T47D (cell line): Measurements from ENCODE around the gene TXLNG.
A peak's percentile ranks its signal among the peaks of the same experiment; 100 is the strongest.

Experiments
- DNase-seq, 2 experiments: peaks; one replicate each; pipeline versions ENCODE4 v3.0.0 to v3.0.0-alpha.2; 2011 to 2012; ENCODE audit warnings: low read depth in 1 of 2, low spot score in 1 of 2
- JUND ChIP-seq: IDR thresholded peaks from 2 replicates; pipeline ENCODE4 v1.6.1; 2012; ENCODE audit warnings: low read depth
- in situ Hi-C: cut with HindIII; loops from 2 replicates; pipeline ENCODE4 v1.10.0; 2016; ENCODE audit warnings: low sequenced_read_pairs, low pct_unique_long_range_greater_than_20kb

Gene TXLNG

GRCh38 chrX:16832301-16832700, 46.0 kb downstream of the TXLNG start:
- no peak for TF ChIP-seq JUND
- in situ Hi-C loops: no loop called here
- peak in 1 of 2 experiments; percentile 53 for DNase-seq

DNA sequence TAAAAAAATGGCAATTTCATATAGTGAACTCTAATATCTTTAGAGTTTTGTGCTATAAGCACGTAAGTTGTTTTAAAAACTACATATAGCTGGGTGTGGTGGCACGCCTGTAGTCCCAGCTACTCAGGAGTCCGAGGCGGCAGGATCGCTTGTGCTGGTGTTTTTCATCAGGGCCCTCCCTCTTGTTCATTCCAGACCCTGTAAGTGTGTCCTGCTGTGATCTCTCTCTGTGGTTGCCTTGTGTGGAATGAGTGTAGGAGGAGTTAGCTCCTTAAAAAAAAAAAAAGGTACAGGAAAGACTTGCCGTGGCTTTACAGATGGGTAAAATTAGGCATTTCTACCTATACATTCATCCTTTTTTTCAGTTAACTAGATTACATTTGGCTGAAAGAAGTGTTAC, 48.5 kb downstream of the TXLNG start:
- no peak for DNase-seq
- TF ChIP-seq JUND: no peak
- in situ Hi-C loops: no loop called here

DNA sequence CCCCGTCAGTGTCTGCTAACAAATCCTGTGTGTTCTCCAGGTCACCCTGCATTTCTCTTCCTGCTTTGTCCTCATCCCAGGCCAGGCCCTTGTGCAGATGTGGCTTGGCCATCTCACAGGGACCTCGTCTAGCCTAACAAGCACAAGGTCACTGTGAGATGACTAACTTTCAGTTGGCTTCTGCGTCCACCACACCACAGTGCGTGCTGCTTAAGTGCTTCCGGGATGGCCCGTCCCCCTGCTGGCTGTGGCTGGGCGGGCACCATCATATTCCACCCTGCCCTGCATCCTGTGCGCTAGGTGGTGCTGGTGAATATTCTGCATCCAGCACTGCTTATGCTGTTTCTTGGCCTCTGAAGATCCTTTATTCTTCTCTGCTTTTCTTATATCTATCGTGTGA, 50.1 kb downstream of the TXLNG start:
- DNase-seq: peak in 1 of 2 experiments; percentile 68
- TF ChIP-seq JUND: no peak
- in situ Hi-C loops: no loop called here

DNA sequence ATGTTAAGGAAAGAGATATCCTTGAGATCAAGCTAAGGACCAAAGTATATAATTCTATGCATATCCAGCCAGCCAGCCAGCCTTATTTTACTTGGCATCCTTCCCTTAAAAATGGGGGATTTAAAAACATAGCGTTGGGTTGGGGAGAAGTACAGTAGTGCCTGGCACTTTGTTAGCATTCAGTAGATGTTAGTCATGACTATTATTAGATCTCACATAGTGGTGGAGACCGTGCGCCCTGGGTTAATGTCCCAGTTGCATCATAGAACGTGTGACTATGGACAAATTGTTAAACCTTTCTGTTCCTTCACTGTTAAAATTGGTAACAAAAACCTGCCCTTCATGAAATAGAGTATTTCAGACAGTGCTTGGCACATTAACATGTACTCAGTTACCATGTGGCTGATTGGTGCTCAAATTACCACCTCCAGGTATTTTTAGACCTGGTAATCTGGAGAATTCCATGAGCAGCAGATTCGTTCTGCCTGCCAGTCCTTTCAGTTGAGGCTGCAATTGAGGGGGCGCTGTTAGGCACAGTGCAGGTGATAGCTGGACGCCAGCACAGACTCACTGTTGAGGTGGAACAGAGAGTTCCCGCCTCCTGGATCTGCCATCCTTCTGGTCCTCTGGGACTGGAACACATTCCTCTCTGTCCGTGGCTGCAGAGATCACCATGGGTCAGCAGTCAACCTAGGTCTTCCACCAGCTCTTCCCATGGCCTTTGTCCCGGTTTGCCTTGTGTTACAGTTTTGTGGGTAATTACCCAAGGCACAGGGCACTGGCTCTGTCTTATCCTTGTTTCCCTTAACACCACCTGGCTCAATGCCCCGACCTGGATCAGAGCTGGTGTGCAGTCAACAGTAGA, 52.2 kb downstream of the TXLNG start:
- no peak for DNase-seq
- TF ChIP-seq JUND: no peak
- in situ Hi-C loops: no loop called here

- DNase-seq: no peak
- no peak for TF ChIP-seq JUND
- in situ Hi-C loops: no loop called here
Observed at GRCh38 chrX:16839219-16839851, 53.1 kb downstream of the TXLNG start.

GRCh38 chrX:16839852-16840460, 53.7 kb downstream of the TXLNG start:
- no peak for TF ChIP-seq JUND
- in situ Hi-C loops: no loop called here
- DNase-seq: no peak

DNA sequence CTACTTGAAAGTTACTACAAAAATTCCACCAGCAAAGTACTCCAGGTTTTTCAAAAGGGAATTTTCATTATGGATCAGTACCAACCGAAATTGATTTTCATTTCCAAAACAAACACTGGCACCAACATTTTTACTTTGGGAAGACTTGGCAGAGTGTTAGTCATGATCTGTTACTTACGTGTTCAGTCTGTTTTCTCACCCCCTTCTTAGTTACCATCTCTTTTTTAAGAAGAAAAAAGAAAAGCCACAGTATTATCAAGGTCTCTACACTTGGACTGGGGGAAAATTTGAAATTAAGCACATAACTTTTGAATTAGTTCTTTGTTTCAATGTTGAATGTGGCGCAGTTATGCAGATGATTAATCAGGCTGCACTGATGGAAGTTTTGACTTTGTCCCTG, 56.4 kb downstream of the TXLNG start:
- DNase-seq: no peak
- in situ Hi-C loops: no loop called here
- no peak for TF ChIP-seq JUND

DNA sequence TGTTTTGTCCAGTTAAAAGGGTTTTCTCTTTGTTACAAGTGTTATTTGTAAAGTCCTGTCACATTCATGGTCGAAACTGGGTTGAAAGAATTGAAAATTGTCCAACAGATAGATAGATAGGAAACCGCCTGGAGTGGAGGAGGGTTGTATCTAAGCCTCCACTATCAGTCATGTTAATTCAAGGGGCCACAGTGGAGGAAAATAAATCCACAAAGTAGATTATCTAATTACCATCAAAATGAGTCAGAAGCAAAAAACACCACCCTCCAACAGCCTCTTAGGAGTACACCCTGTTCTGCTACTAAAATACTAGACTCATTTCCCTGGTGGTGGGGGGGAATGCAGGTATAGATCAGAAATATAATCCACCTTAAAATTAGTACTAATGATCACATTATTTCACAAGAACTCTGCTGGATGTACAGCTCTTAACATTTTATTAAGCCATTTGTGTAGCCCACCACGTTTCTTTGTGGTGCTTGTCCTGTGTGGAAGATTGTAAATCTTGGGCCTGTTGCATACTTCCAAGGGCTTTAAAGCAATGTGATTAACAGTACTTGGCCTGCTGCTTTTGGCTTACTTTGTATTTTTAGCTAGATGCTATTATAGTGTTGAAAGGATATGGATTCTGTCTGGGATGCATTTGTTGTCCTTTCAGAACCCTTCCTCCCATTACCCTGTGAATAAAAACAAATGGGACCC, 57.1 kb downstream of the TXLNG start:
- DNase-seq: no peak
- in situ Hi-C loops: no loop called here

DNA sequence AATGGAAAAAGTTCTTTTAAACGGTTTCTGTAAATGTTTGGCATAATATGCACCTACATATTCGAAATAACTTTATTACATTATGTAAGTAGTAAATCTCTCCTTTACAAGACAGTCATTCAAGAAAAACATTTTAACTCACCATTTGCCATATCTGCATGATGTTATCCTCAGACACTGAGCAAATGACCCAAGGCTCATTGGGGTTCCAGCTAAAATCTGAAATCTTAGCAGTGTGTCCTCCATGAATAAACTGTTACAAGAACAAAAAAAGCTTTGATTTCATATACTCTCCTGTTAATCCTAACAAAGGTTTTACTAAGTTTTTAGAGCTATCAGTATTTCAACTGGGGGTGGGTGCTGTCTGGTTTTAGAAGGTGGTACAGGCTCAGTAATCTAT, 59.4 kb downstream of the TXLNG start:
- no peak for DNase-seq
- no peak for TF ChIP-seq JUND
- in situ Hi-C loops: no loop called here

More for the DNA sequence above, 57.1 kb downstream of the TXLNG start:
- no peak for TF ChIP-seq JUND

DNA sequence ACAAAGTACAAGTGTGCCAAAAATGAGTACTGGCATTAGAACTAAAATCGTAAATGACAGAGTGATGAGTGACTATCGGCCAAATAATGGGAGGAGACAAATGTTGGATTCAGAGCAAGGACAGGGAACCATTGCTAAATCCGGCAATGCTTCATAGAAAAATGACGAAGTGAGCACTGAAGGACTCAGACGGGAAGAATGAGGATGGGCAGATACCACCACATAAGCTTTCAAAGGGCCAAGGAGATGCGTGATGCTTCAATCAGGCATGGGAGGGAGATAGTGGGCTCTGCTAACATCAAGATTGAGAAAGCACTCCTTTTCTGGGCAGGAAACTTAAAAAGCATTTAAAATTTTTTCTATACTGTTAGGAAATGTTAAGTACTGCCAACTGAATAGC, 62.3 kb downstream of the TXLNG start:
- in situ Hi-C loops: no loop called here
- no peak for TF ChIP-seq JUND
- no peak for DNase-seq

DNA sequence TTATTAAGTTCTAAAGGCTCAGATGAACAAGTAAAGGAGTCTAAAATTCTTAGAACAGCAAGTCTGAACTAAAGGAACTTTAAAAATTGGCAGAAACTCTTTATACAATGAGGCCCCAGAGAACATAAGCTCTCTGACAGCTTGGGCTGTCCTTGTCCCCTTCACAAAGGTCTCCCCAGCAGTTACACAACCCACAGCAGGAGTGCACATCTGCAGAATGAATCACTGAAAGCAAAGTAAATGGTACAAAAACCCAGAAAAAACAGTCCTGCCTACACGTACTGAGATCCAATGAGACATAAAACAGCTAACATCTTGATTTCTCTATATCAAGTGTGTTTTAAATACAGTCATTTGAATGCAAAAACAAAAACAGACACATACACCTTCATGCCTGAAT, 65.2 kb downstream of the TXLNG start:
- no peak for TF ChIP-seq JUND
- in situ Hi-C loops: no loop called here

DNA sequence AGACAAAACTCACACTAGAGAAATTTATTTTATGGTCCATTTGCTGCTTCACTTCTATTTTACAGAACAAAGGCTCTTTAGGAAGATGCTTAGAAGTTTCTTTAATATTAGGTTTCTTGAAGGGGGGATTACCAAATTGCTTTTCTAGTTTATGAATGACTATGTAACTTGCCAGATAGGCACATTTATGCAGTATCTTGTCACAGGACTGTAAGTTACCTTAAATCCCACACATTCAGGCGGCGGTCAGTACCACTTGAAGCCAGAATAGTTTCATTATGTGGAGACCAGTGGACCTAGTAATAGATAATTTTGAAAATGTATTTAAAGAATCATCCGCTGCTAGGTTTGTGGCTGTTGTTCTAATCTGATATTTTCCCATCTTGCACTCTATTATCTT, 65.6 kb downstream of the TXLNG start:
- in situ Hi-C loops: no loop called here
- no peak for DNase-seq
- no peak for TF ChIP-seq JUND

More for the DNA sequence above, 65.2 kb downstream of the TXLNG start:
- no peak for DNase-seq
